Measurements from ENCODE around the gene CX3CR1.

The CX3CR1 gene

GRCh38 chr3:39272191-39272590 is 7.6 kb downstream of the CX3CR1 start:
- DNase-seq (ENCODE audit: low read depth in 1 of 2, low spot score in 1 of 2) = no peak
- in situ Hi-C loops (cut with HindIII; ENCODE audit: low pct_unique_long_range_greater_than_20kb, low sequenced_read_pairs) = no loop called here
- TF ChIP-seq JUND (IDR thresholded peaks at IDR 0.05; ENCODE audit: low read depth) = no peak

- in situ Hi-C loops (cut with HindIII; ENCODE audit: low pct_unique_long_range_greater_than_20kb, low sequenced_read_pairs) = no loop called here
- TF ChIP-seq JUND (IDR thresholded peaks at IDR 0.05; ENCODE audit: low read depth) = no peak
- no peak for DNase-seq (ENCODE audit: low read depth in 1 of 2, low spot score in 1 of 2)
Measured at GRCh38 chr3:39271363-39271914, 8.4 kb downstream of the CX3CR1 start.

- DNase-seq (ENCODE audit: low read depth in 1 of 2, low spot score in 1 of 2) = no peak
- no peak for TF ChIP-seq JUND (IDR thresholded peaks at IDR 0.05; ENCODE audit: low read depth)
- in situ Hi-C loops (cut with HindIII; ENCODE audit: low pct_unique_long_range_greater_than_20kb, low sequenced_read_pairs) = no loop called here
Measured at GRCh38 chr3:39269528-39269927, 10.3 kb downstream of the CX3CR1 start.

GRCh38 chr3:39268549-39268900 is 11.3 kb downstream of the CX3CR1 start:
- in situ Hi-C loops (cut with HindIII; ENCODE audit: low pct_unique_long_range_greater_than_20kb, low sequenced_read_pairs) = no loop called here
- no peak for TF ChIP-seq JUND (IDR thresholded peaks at IDR 0.05; ENCODE audit: low read depth)

GRCh38 chr3:39267631-39268548 is 11.9 kb downstream of the CX3CR1 start:
- TF ChIP-seq JUND (IDR thresholded peaks at IDR 0.05; ENCODE audit: low read depth) = no peak
- in situ Hi-C loops (cut with HindIII; ENCODE audit: low pct_unique_long_range_greater_than_20kb, low sequenced_read_pairs) = no loop called here
- no peak for DNase-seq (ENCODE audit: low read depth in 1 of 2, low spot score in 1 of 2)

More at GRCh38 chr3:39268549-39268900, 11.3 kb downstream of the CX3CR1 start:
- no peak for DNase-seq (ENCODE audit: low read depth in 1 of 2, low spot score in 1 of 2)

- no peak for DNase-seq (ENCODE audit: low read depth in 1 of 2, low spot score in 1 of 2)
- in situ Hi-C loops (cut with HindIII; ENCODE audit: low pct_unique_long_range_greater_than_20kb, low sequenced_read_pairs) = no loop called here
- TF ChIP-seq JUND (IDR thresholded peaks at IDR 0.05; ENCODE audit: low read depth) = no peak
Measured at GRCh38 chr3:39264053-39264452, 15.8 kb downstream of the CX3CR1 start.

- in situ Hi-C loops (cut with HindIII; ENCODE audit: low pct_unique_long_range_greater_than_20kb, low sequenced_read_pairs) = no loop called here
- no peak for DNase-seq (ENCODE audit: low read depth in 1 of 2, low spot score in 1 of 2)
- TF ChIP-seq JUND (IDR thresholded peaks at IDR 0.05; ENCODE audit: low read depth) = no peak
Measured at GRCh38 chr3:39263576-39263975, 16.3 kb downstream of the CX3CR1 start.

- in situ Hi-C loops (cut with HindIII; ENCODE audit: low pct_unique_long_range_greater_than_20kb, low sequenced_read_pairs) = no loop called here
- DNase-seq (ENCODE audit: low read depth in 1 of 2, low spot score in 1 of 2) = no peak
- no peak for TF ChIP-seq JUND (IDR thresholded peaks at IDR 0.05; ENCODE audit: low read depth)
Measured at GRCh38 chr3:39262846-39263245, 17.0 kb downstream of the CX3CR1 start.

GRCh38 chr3:39261726-39262125 is 18.1 kb downstream of the CX3CR1 start:
- DNase-seq (ENCODE audit: low read depth in 1 of 2, low spot score in 1 of 2) = no peak
- in situ Hi-C loops (cut with HindIII; ENCODE audit: low pct_unique_long_range_greater_than_20kb, low sequenced_read_pairs) = no loop called here
- no peak for TF ChIP-seq JUND (IDR thresholded peaks at IDR 0.05; ENCODE audit: low read depth)

GRCh38 chr3:39260957-39261356 is 18.9 kb downstream of the CX3CR1 start:
- in situ Hi-C loops (cut with HindIII; ENCODE audit: low pct_unique_long_range_greater_than_20kb, low sequenced_read_pairs) = no loop called here
- no peak for TF ChIP-seq JUND (IDR thresholded peaks at IDR 0.05; ENCODE audit: low read depth)
- peak in 1 of 2 experiments; percentile 40 for DNase-seq (ENCODE audit: low read depth in 1 of 2, low spot score in 1 of 2)

- DNase-seq (ENCODE audit: low read depth in 1 of 2, low spot score in 1 of 2) = no peak
- in situ Hi-C loops (cut with HindIII; ENCODE audit: low pct_unique_long_range_greater_than_20kb, low sequenced_read_pairs) = no loop called here
- no peak for TF ChIP-seq JUND (IDR thresholded peaks at IDR 0.05; ENCODE audit: low read depth)
Measured at GRCh38 chr3:39260318-39260717, 19.5 kb downstream of the CX3CR1 start.

- in situ Hi-C loops (cut with HindIII; ENCODE audit: low pct_unique_long_range_greater_than_20kb, low sequenced_read_pairs) = no loop called here
- no peak for DNase-seq (ENCODE audit: low read depth in 1 of 2, low spot score in 1 of 2)
- TF ChIP-seq JUND (IDR thresholded peaks at IDR 0.05; ENCODE audit: low read depth) = no peak
Measured at GRCh38 chr3:39255503-39256325, 24.1 kb downstream of the CX3CR1 start.

All from T47D (cell line).